Mucosa of descending colon (tissue), 3 donors: ENCODE measurements around the gene ACSL5. TPM values are rescaled to one million over a fixed set of nuclear protein-coding genes. Genes with fewer than 3 reads are reported as not detected.
"Not testable (repeated sequence)": the region's sequence is repeated elsewhere in the genome, so short reads cannot be mapped to it uniquely, and the experiment has no call there.

Experiments used
- ATAC-seq: fragments of 200-7000 bp; cut with Tn5 transposase; one replicate; pipeline ENCODE4 v1.9.1; 2020; ENCODE audit warnings: mild to moderate bottlenecking, moderate library complexity
- DNase-seq, 3 donors: peaks; one replicate each; pipeline ENCODE4 v3.0.0-alpha.2; 2020
- H3K36me3 ChIP-seq: fragments of 200-600 bp; one replicate; pipeline ENCODE4 v1.8.0; 2021; ENCODE audit warnings: low read depth, mild to moderate bottlenecking
- H3K4me1 ChIP-seq: fragments of 200-600 bp; one replicate; pipeline ENCODE4 v1.8.0; 2021; ENCODE audit warnings: low read depth, mild to moderate bottlenecking
- H3K4me3 ChIP-seq: fragments of 200-600 bp; one replicate; pipeline ENCODE4 v1.8.0; 2021; ENCODE audit warnings: mild to moderate bottlenecking
- H3K9me3 ChIP-seq: fragments of 200-600 bp; one replicate; pipeline ENCODE4 v1.8.0; 2021; ENCODE audit warnings: mild to moderate bottlenecking
- CTCF ChIP-seq: fragments of 200-600 bp; IDR thresholded peaks from one replicate; pipeline ENCODE4 v1.8.0; 2022; ENCODE audit warnings: antibody characterized with exemption, mild to moderate bottlenecking
- intact Hi-C, 2 donors: fragments of 100-400 bp; cut with DNase I in 1 of 2; cut with micrococcal nuclease in 1 of 2; formaldehyde crosslinking; loops; one replicate each; pipeline versions ENCODE4 v1.11.0 to v1.11.1; 2022; cut with DNase I, micrococcal nuclease
- total RNA-seq, 3 donors: library from RNA; stranded (reverse); fragmentation: NEBNext Ultra II Directional in 2 of 3; extraction: Animal tissue kit (Norgen Biotek cat#: 25700) in 2 of 3; gene quantifications; one replicate each; pipeline versions ENCODE4 v1.2.1 to v1.2.4, GENCODE V29; 2021 to 2023
- donor health status: DM: no; HTN: no; CAD: no; lungs with moderate emphysema.
- donor health status: DM: no; HTN: no; CAD: no.
- donor health status: DM: no; HTN: yes; CAD: no.

Gene ACSL5
- total RNA-seq, 3 donors from 2014 or later, result 125 to 312 (median 258) TPM

- peak in 1 of 3 donors; percentile 26 for DNase-seq
- no peak for TF ChIP-seq CTCF
- Histone ChIP-seq H3K4me3 (no peak overlapping the region), H3K4me1 (peaks cover 32% of the 10 kb centered on the region), H3K9me3 (no peaks in the 10 kb centered on the region), H3K36me3 (no peaks in the 10 kb centered on the region)
- peak; percentile 51 for ATAC-seq
- intact Hi-C loops, result no loop called here
These were observed 1.0 kb downstream of the ACSL5 start for GRCh38 chr10:112374724-112375541.

GRCh38 chr10:112375721-112376395, 1.9 kb downstream of the ACSL5 start:
- peak; percentile 69 to 78 (median 71) for DNase-seq
- ATAC-seq, result peak; percentile 74

GRCh38 chr10:112376396-112376790, 2.5 kb downstream of the ACSL5 start:
- DNase-seq (no peak), ATAC-seq (peak; percentile 17)
- Histone ChIP-seq H3K4me3 (peak overlapping the region; percentile 25), H3K36me3 (no peaks in the 10 kb centered on the region), H3K9me3 (no peaks in the 10 kb centered on the region), H3K4me1 (peaks cover 32% of the 10 kb centered on the region)
- TF ChIP-seq CTCF, result no peak
- intact Hi-C loops, result no loop called here

More at GRCh38 chr10:112375721-112376395, 1.9 kb downstream of the ACSL5 start:
- TF ChIP-seq CTCF, result no peak
- Histone ChIP-seq H3K4me1 (peaks cover 32% of the 10 kb centered on the region), H3K9me3 (no peaks in the 10 kb centered on the region), H3K4me3 (peak overlapping the region; percentile 25), H3K36me3 (no peaks in the 10 kb centered on the region)
- intact Hi-C loops, result no loop called here

GRCh38 chr10:112377116-112377515, 3.2 kb downstream of the ACSL5 start:
- H3K9me3 ChIP-seq, H3K36me3 ChIP-seq, DNase-seq, H3K4me3 ChIP-seq, intact Hi-C loops: not testable (repeated sequence)
- H3K4me1 ChIP-seq, result peaks cover 35% of the 10 kb centered on the region
- ATAC-seq, result peak; percentile 23

- H3K4me1 ChIP-seq, result peaks cover 47% of the 10 kb centered on the region
- no peak overlapping the region for H3K4me3 ChIP-seq
- no peaks in the 10 kb centered on the region for H3K9me3 ChIP-seq
- DNase-seq (peak in 1 of 3 donors; percentile 19), ATAC-seq (no peak)
- no peak for TF ChIP-seq CTCF
- no peaks in the 10 kb centered on the region for H3K36me3 ChIP-seq
- intact Hi-C loops, result no loop called here
These were observed 5.8 kb downstream of the ACSL5 start for GRCh38 chr10:112379635-112380296.
